SK-N-SH (cell line): Measurements from ENCODE around the gene GBP7. TPM values are rescaled to one million over a fixed set of nuclear protein-coding genes. Genes with fewer than 3 reads are reported as not detected.

Source experiments
- CTCF ChIA-PET: fragments of 300-600, 350-600 bp; formaldehyde crosslinking; extraction: SDS; loops from one replicate; lab custom pipeline; 2021; lab: Yijun Ruan, JAX
- POLR2A ChIA-PET: fragments of 350-600 bp; sonication (Branson Sonifier 250); formaldehyde crosslinking; extraction: SDS; loops from one replicate; lab custom pipeline; 2020; ENCODE audit warnings: antibody characterized with exemption, inconsistent platforms; lab: Yijun Ruan, JAX
- DNase-seq: peaks from one replicate; pipeline ENCODE4 v3.0.0; 2012
- H2AFZ ChIP-seq: fragments of 200-600 bp; sonication (generic); 2 replicates; pipeline ENCODE4 v1.8.1; 2016; ENCODE audit warnings: antibody characterized with exemption, mild to moderate bottlenecking, low read depth
- H3F3A ChIP-seq: fragments of 200-600 bp; sonication (generic); replicated peaks from 2 replicates; pipeline ENCODE3; 2016; ENCODE audit warnings: antibody characterized with exemption, mild to moderate bottlenecking; ENCODE audit not compliant: insufficient read depth
- H3K27ac ChIP-seq, 2 experiments: fragments of 200-500 bp in 1 of 2; fragments of 200-600 bp in 1 of 2; sonication (Bioruptor generic) in 1 of 2; sonication (generic), shearing (Covaris generic) in 1 of 2; 2 replicates each; pipeline versions ENCODE4 v1.5.1 to v1.6.1; 2014 to 2016; ENCODE audit warnings: low read depth in 2 of 2, inconsistent platforms in 1 of 2, low read length in 1 of 2, mild to moderate bottlenecking in 1 of 2, mixed read lengths in 1 of 2
- H3K27me3 ChIP-seq: fragments of 200-600 bp; sonication (generic), shearing (Covaris generic); 2 replicates; pipeline ENCODE4 v1.6.1; 2016; ENCODE audit warnings: mixed run types; ENCODE audit not compliant: insufficient read depth
- H3K36me3 ChIP-seq, 2 experiments: fragments of 200-500 bp in 1 of 2; fragments of 200-600 bp in 1 of 2; sonication (Bioruptor generic) in 1 of 2; sonication (generic) in 1 of 2; replicated peaks in 1 of 2; 2 replicates each; pipeline versions ENCODE3 to v1.5.1; 2014 to 2016; ENCODE audit warnings: low read length in 1 of 2, mild to moderate bottlenecking in 1 of 2; ENCODE audit not compliant: insufficient read depth in 2 of 2, control insufficient read depth in 1 of 2
- H3K4me1 ChIP-seq, 2 experiments: fragments of 200-500 bp in 1 of 2; fragments of 200-600 bp in 1 of 2; sonication (Bioruptor generic) in 1 of 2; sonication (generic), shearing (Covaris generic) in 1 of 2; 2 replicates each; pipeline versions ENCODE4 v1.5.1 to v1.6.1; 2014 to 2016; ENCODE audit warnings: low read depth in 1 of 2, low read length in 1 of 2, mixed run types in 1 of 2; ENCODE audit not compliant: insufficient read depth in 2 of 2, control insufficient read depth in 1 of 2
- H3K4me2 ChIP-seq: fragments of 200-600 bp; sonication (generic), shearing (Covaris generic); 2 replicates; pipeline ENCODE4 v1.6.1; 2017; ENCODE audit warnings: mixed run types
- H3K4me3 ChIP-seq, 2 experiments: fragments of 200-500 bp in 1 of 2; fragments of 200-600 bp in 1 of 2; sonication (Bioruptor generic) in 1 of 2; sonication (generic), shearing (Covaris generic) in 1 of 2; 2 replicates each; pipeline versions ENCODE4 v1.5.1 to v1.8.1; 2014 to 2016; ENCODE audit warnings: low read depth in 2 of 2, inconsistent platforms in 1 of 2, low read length in 1 of 2, mild to moderate bottlenecking in 1 of 2, mixed read lengths in 1 of 2, moderate library complexity in 1 of 2
- H3K79me2 ChIP-seq: fragments of 200-600 bp; sonication (generic); 2 replicates; pipeline ENCODE4 v1.8.1; 2017; ENCODE audit warnings: mild to moderate bottlenecking; ENCODE audit not compliant: insufficient read depth
- H3K9ac ChIP-seq: fragments of 200-600 bp; sonication (generic); 2 replicates; pipeline ENCODE4 v1.6.1; 2017; ENCODE audit warnings: mixed run types
- H3K9me2 ChIP-seq: fragments of 200-600 bp; sonication (generic); 2 replicates; pipeline ENCODE4 v1.6.1; 2017; ENCODE audit warnings: mixed run types
- H3K9me3 ChIP-seq: fragments of 200-600 bp; sonication (generic); 2 replicates; pipeline ENCODE4 v1.6.1; 2017; ENCODE audit warnings: mixed run types, mild to moderate bottlenecking, moderate library complexity
- H4K20me1 ChIP-seq: fragments of 200-600 bp; sonication (generic); 2 replicates; pipeline ENCODE4 v1.6.1; 2017; ENCODE audit warnings: mild to moderate bottlenecking, mixed run types; ENCODE audit not compliant: insufficient read depth
- CHD2 ChIP-seq: fragments of 150-350 bp; IDR thresholded peaks from 2 replicates; pipeline ENCODE4 v1.6.1; 2018; ENCODE audit warnings: low read length; ENCODE audit not compliant: partially characterized antibody
- EZH2phosphoT487 ChIP-seq: fragments of 200-600 bp; sonication (generic); IDR thresholded peaks from 2 replicates; pipeline ENCODE4 v1.6.1; 2017; ENCODE audit warnings: low read depth, mixed run types, mild to moderate bottlenecking, antibody characterized with exemption, moderate library complexity, borderline replicate concordance
- FOSL2 ChIP-seq: IDR thresholded peaks from 2 replicates; pipeline ENCODE4 v1.4.0; 2012; ENCODE audit warnings: low read depth, mild to moderate bottlenecking, moderate library complexity, borderline replicate concordance
- JUND ChIP-seq: IDR thresholded peaks from 2 replicates; pipeline ENCODE4 v1.4.0; 2012
- SMC3 ChIP-seq: IDR thresholded peaks from 2 replicates; pipeline ENCODE4 v1.6.1; 2012; ENCODE audit warnings: low read depth, low read length, improper control_type of control experiment
- YY1 ChIP-seq: IDR thresholded peaks from 2 replicates; pipeline ENCODE4 v1.4.0; 2012; ENCODE audit warnings: low read depth, mild to moderate bottlenecking
- WGBS: methylation state at CpG from one replicate; pipeline ENCODE4 v1.1.6; 2017; ENCODE audit warnings: low lambda C conversion rate; 5-methylcytosine and 5-hydroxymethylcytosine counted together
- polyA plus RNA-seq, 3 experiments: library from polyadenylated mRNA; depleted of rRNA; stranded (reverse); fragments of >200 nt; gene quantifications; 2 replicates each; pipeline ENCODE4 v1.2.3, GENCODE V29; 2012
- TF ChIP-seq, protein P1 (sequence below): IDR thresholded peaks from 2 replicates; pipeline ENCODE4 v1.6.1; 2012; ENCODE audit warnings: mild to moderate bottlenecking, low read depth, low read length, moderate library complexity

Gene GBP7
- polyA plus RNA-seq, 1 of the 3 experiments (the other 2 are of a cell fraction), result not detected

DNA sequence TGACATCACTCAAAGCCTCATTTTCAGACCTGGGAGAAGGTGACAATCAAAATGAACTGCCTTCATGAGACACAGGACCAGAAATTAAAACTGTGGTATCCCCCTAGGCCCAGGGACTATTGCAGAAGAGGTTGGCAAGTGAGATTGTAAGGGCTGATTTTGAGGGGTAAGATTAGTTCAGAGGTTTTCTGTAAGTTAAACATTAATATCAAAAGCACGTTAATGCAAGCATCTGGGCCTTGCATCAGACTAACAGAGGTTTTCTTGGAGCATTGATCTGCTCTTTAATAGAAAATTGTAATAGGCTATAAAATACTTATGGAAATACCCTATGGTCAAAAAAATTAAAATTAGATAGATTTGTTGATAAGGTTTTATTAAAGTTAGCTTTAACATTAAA lies 37.5 kb upstream of the GBP7 start (continued):
- TF ChIP-seq SMC3, result no peak
- TF ChIP-seq, all 33 proteins: peak for 0

DNA sequence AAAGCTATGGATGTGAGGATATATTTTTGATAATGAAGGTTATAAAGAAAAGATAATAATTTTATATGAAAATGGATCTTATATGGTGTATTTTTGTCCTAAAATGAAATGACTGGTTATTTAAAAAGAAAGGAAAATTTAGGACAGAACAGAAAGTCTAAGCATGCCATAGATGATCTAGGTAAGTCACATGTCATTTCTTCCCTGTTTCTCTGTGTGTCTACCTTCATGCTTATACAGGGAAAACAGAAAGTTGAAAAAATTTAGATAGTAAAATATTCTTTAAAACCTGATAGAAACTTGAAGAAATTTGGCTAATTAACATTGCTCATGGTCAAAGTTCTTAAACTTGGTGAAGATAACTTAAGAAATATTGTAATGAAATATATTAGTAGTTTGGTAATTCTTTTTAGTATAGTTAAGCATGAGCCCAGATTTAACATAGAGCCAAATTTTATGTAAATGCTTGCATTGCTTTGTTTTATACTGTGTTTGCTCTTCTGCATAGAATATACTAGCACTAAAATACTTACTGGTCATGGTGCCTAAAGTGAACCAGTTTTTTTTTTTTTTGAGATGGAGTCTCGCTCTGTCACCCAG lies 35.3 kb upstream of the GBP7 start:
- H3F3A ChIP-seq, result no peaks in the 10 kb centered on the region
- H3K4me3 ChIP-seq, result no peak overlapping the region
- no peak overlapping the region for H3K4me2 ChIP-seq
- no peaks in the 10 kb centered on the region for H3K36me3 ChIP-seq
- no peak overlapping the region for H3K9ac ChIP-seq
- no peaks in the 10 kb centered on the region for H4K20me1 ChIP-seq
- ChIA-PET POLR2A (no interaction called here), CTCF (no interaction called here)
- no peaks in the 10 kb centered on the region for H3K9me2 ChIP-seq
- H2AFZ ChIP-seq, result no peak overlapping the region
- H3K9me3 ChIP-seq, result 0 out of 2 replicates have a peak, but pooled peaks cover 3% of the 10 kb centered on the region
- no peak overlapping the region for H3K27ac ChIP-seq
- no peaks in the 10 kb centered on the region for H3K4me1 ChIP-seq
- H3K79me2 ChIP-seq, result no peaks in the 10 kb centered on the region
- no peak for DNase-seq
- WGBS, result 50% methylated on average over 1 of the region's 1 CpG
- no peaks in the 10 kb centered on the region for H3K27me3 ChIP-seq
- TF ChIP-seq, protein P1, sequence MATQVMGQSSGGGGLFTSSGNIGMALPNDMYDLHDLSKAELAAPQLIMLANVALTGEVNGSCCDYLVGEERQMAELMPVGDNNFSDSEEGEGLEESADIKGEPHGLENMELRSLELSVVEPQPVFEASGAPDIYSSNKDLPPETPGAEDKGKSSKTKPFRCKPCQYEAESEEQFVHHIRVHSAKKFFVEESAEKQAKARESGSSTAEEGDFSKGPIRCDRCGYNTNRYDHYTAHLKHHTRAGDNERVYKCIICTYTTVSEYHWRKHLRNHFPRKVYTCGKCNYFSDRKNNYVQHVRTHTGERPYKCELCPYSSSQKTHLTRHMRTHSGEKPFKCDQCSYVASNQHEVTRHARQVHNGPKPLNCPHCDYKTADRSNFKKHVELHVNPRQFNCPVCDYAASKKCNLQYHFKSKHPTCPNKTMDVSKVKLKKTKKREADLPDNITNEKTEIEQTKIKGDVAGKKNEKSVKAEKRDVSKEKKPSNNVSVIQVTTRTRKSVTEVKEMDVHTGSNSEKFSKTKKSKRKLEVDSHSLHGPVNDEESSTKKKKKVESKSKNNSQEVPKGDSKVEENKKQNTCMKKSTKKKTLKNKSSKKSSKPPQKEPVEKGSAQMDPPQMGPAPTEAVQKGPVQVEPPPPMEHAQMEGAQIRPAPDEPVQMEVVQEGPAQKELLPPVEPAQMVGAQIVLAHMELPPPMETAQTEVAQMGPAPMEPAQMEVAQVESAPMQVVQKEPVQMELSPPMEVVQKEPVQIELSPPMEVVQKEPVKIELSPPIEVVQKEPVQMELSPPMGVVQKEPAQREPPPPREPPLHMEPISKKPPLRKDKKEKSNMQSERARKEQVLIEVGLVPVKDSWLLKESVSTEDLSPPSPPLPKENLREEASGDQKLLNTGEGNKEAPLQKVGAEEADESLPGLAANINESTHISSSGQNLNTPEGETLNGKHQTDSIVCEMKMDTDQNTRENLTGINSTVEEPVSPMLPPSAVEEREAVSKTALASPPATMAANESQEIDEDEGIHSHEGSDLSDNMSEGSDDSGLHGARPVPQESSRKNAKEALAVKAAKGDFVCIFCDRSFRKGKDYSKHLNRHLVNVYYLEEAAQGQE, result no peak
- TF ChIP-seq JUND, result no peak
- TF ChIP-seq YY1, result no peak

DNA sequence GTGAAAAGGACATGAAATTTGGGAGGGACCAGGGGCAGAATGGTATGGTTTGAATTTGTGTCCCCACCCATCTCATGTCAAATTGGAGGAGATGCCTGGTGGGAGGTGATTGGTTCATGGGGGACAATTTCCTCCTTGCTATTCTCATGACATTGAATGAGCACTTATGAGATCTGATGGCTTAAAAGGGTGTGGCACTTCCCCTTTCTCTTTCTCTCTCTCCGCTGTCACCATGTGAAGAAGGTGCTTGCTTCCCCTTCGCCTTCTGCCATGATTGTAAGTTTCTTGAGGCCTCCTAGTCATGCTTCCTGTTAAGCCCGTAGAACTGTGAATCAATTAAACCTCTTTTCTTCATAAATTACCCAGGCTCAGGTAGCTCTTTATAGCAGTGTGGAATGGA lies 30.6 kb upstream of the GBP7 start:
- no peaks in the 10 kb centered on the region for H3K36me3 ChIP-seq
- no peak overlapping the region for H3K9ac ChIP-seq
- ChIA-PET CTCF (interaction anchor here (0.6 kb wide), 1 partner anchor 13 kb away, joined by 3 read pairs; no protein-coding TSS in a partner anchor), POLR2A (no interaction called here)
- H3K4me3 ChIP-seq, result no peak overlapping the region
- no peaks in the 10 kb centered on the region for H4K20me1 ChIP-seq
- H2AFZ ChIP-seq, result no peak overlapping the region
- no peaks in the 10 kb centered on the region for H3K79me2 ChIP-seq
- 43% methylated on average over 3 of the region's 3 CpGs for whole genome bisulfite sequencing
- H3K9me3 ChIP-seq, result peaks cover 5% of the 10 kb centered on the region; the same call in 1 of the 2 replicates
- H3K4me2 ChIP-seq, result no peak overlapping the region
- peaks cover 5% of the 10 kb centered on the region for H3F3A ChIP-seq
- no peak for DNase-seq
- no peaks in the 10 kb centered on the region for H3K9me2 ChIP-seq
- TF ChIP-seq CHD2, result no peak
- no peak for TF ChIP-seq JUND
- TF ChIP-seq EZH2phosphoT487, result no peak
- no peak for TF ChIP-seq FOSL2
- peaks cover 0 to 1% of the 10 kb centered on the region in 2 experiments; a peak in 3 of 4 replicates for H3K4me1 ChIP-seq
- no peaks in the 10 kb centered on the region for H3K27me3 ChIP-seq
- H3K27ac ChIP-seq, result no peak overlapping the region
